Endothelial cell of umbilical vein (primary cell): Measurements from ENCODE around the gene SLC37A1. TPM values are rescaled to one million over a fixed set of nuclear protein-coding genes. Genes with fewer than 3 reads are reported as not detected.

Experiments used
- BruUV-seq: library from RNA; stranded (reverse); fragments of 400-500 nt; replicated peaks from 2 replicates; lab custom pipeline; 2021; lab: Mats Ljungman, UMichigan
- CTCF ChIA-PET: fragments of 300-600, 350-600 bp; sonication (Branson Sonifier 250); formaldehyde crosslinking; loops from one replicate; lab custom pipeline; 2021; ENCODE audit warnings: antibody characterized with exemption, inconsistent platforms; lab: Charles Lee
- POLR2A ChIA-PET: fragments of 300-600, 350-600 bp; sonication (Branson Sonifier 250); formaldehyde crosslinking; loops from one replicate; lab custom pipeline; 2021; ENCODE audit warnings: antibody characterized with exemption, inconsistent platforms; lab: Charles Lee
- DNase-seq: peaks from one replicate; pipeline ENCODE4 v3.0.0-alpha.2; 2011; ENCODE audit warnings: low read depth, low spot score
- FAIRE-seq: peaks from 2 replicates; lab custom pipeline; 2011; peaks lifted over from hg19 to GRCh38; lab: Jason Lieb, UNC
- H2AFZ ChIP-seq: 2 replicates; pipeline ENCODE4 v1.6.0; 2012; ENCODE audit warnings: low read depth, low read length, control low read depth, inconsistent platforms
- H3K27ac ChIP-seq: 2 replicates; pipeline ENCODE4 v1.5.1; 2011; ENCODE audit warnings: low read depth, mild to moderate bottlenecking, control low read depth, low read length, moderate library complexity; ENCODE audit not compliant: insufficient read depth
- H3K27me3 ChIP-seq, 2 experiments: 2 replicates each; pipeline versions ENCODE4 v1.6.0 to v1.6.1; 2011; ENCODE audit warnings: low read length in 2 of 2, mixed read lengths in 1 of 2; ENCODE audit not compliant: control insufficient read depth in 2 of 2, insufficient read depth in 2 of 2
- H3K36me3 ChIP-seq, 2 experiments: 2 replicates in 1 of 2; 3 replicates in 1 of 2; pipeline ENCODE4 v1.5.1; 2011; ENCODE audit warnings: low read length in 2 of 2, mild to moderate bottlenecking in 1 of 2, moderate library complexity in 1 of 2; ENCODE audit not compliant: control insufficient read depth in 2 of 2, insufficient read depth in 2 of 2; ENCODE audit errors: extremely low read depth in 1 of 2
- H3K4me1 ChIP-seq: 3 replicates; pipeline ENCODE4 v1.5.1; 2011; ENCODE audit warnings: mild to moderate bottlenecking, low read length; ENCODE audit not compliant: control insufficient read depth, insufficient read depth; ENCODE audit errors: extremely low read depth
- H3K4me2 ChIP-seq: 2 replicates; pipeline ENCODE4 v1.6.1; 2011; ENCODE audit warnings: low read length, control low read depth, mixed read lengths; ENCODE audit not compliant: insufficient read depth
- H3K4me3 ChIP-seq, 3 experiments: fragments of 200-600 bp in 1 of 3; sonication (generic), shearing (Covaris generic) in 1 of 3; replicated peaks in 1 of 3; 2 replicates each; pipeline ENCODE4 v1.5.1; 2011 to 2016; ENCODE audit warnings: control low read depth in 3 of 3, low read length in 3 of 3, mild to moderate bottlenecking in 2 of 3, inconsistent platforms in 1 of 3, low read depth in 1 of 3, moderate library complexity in 1 of 3; ENCODE audit not compliant: insufficient read depth in 1 of 3
- H3K79me2 ChIP-seq: 2 replicates; pipeline ENCODE4 v1.6.0; 2012; ENCODE audit warnings: low read length, inconsistent platforms; ENCODE audit not compliant: control insufficient read depth, insufficient read depth
- H3K9ac ChIP-seq: replicated peaks from 2 replicates; pipeline ENCODE3; 2011; ENCODE audit warnings: low read length, control low read depth; ENCODE audit not compliant: insufficient read depth; ENCODE audit errors: extremely low read depth
- H3K9me1 ChIP-seq: replicated peaks from 3 replicates; pipeline ENCODE4 v1.6.0; 2011; ENCODE audit warnings: mild to moderate bottlenecking, low read length; ENCODE audit not compliant: control insufficient read depth, insufficient read depth; ENCODE audit errors: extremely low read depth
- H3K9me3 ChIP-seq: replicated peaks from 2 replicates; pipeline ENCODE4 v1.5.1; 2012; ENCODE audit warnings: low read length, inconsistent platforms; ENCODE audit not compliant: control insufficient read depth, insufficient read depth
- H4K20me1 ChIP-seq: replicated peaks from 2 replicates; pipeline ENCODE3; 2011; ENCODE audit warnings: mild to moderate bottlenecking, low read length; ENCODE audit not compliant: control insufficient read depth, insufficient read depth; ENCODE audit errors: extremely low read depth
- EZH2 ChIP-seq: IDR thresholded peaks from 2 replicates; pipeline ENCODE4 v1.6.1; 2012; ENCODE audit warnings: borderline replicate concordance, low read depth, mild to moderate bottlenecking, moderate library complexity, low read length, inconsistent platforms; ENCODE audit not compliant: severe bottlenecking
- FOS ChIP-seq: IDR thresholded peaks from 2 replicates; pipeline ENCODE4 v1.6.1; 2011; ENCODE audit warnings: mild to moderate bottlenecking, low read length, moderate library complexity, borderline replicate concordance; ENCODE audit not compliant: insufficient read depth
- GATA2 ChIP-seq: IDR thresholded peaks from 2 replicates; pipeline ENCODE4 v1.7.0; 2011; ENCODE audit warnings: low read depth, mild to moderate bottlenecking, moderate library complexity, mixed read lengths, low read length; ENCODE audit not compliant: insufficient read length, insufficient read depth
- JUN ChIP-seq: IDR thresholded peaks from 2 replicates; pipeline ENCODE4 v1.6.1; 2011; ENCODE audit warnings: borderline replicate concordance, low read depth; ENCODE audit not compliant: insufficient read length, insufficient read depth
- MYC ChIP-seq: IDR thresholded peaks from one replicate; pipeline ENCODE4 v1.6.1; 2011; ENCODE audit warnings: mild to moderate bottlenecking, low read depth, low read length
- POLR2A ChIP-seq: IDR thresholded peaks from 2 replicates; pipeline ENCODE4 v1.6.1; 2012; ENCODE audit warnings: low read depth, mild to moderate bottlenecking, control low read depth, low read length
- POLR2AphosphoS5 ChIP-seq: IDR thresholded peaks from 2 replicates; pipeline ENCODE4 v1.6.1; 2012; ENCODE audit warnings: low read depth, mild to moderate bottlenecking, control low read depth, low read length, moderate library complexity; ENCODE audit not compliant: insufficient read depth
- dilution Hi-C: fragments of 300-500 bp; cut with MboI; formaldehyde crosslinking; loops from one replicate; pipeline ENCODE4 v1.15.0; 2019; ENCODE audit warnings: low sequenced_read_pairs; ENCODE audit not compliant: extremely low pct_ligation_motif_present
- intact Hi-C: fragments of 100-400 bp; cut with micrococcal nuclease; formaldehyde crosslinking; loops from one replicate; pipeline ENCODE4 v1.10.0; 2022
- polyA plus RNA-seq, 4 experiments: library from polyadenylated mRNA; depleted of rRNA in 3 of 4; stranded (reverse) in 3 of 4; unstranded in 1 of 4; fragments of >200 nt; gene quantifications; 2 replicates each; pipeline versions ENCODE4 v1.2.1 to v1.2.3, GENCODE V29; 2011 to 2012; ENCODE audit warnings: missing spikeins in 1 of 4
- total RNA-seq: library from RNA; stranded (reverse); gene quantifications from 2 replicates; pipeline ENCODE4 v1.2.3, GENCODE V29; 2021
- TF ChIP-seq, protein P1 (sequence below), 2 donors: IDR thresholded peaks; 1 replicate in 1 of 2; 2 replicates in 1 of 2; pipeline ENCODE4 v1.5.1; 2011; ENCODE audit warnings: low read length in 2 of 2, mild to moderate bottlenecking in 2 of 2, moderate library complexity in 2 of 2, control low read depth in 1 of 2, inconsistent platforms in 1 of 2, low read depth in 1 of 2; ENCODE audit not compliant: insufficient read depth in 1 of 2; ENCODE audit errors: extremely low read depth in 1 of 2
- TF ChIP-seq, protein P2 (sequence below): IDR thresholded peaks from 2 replicates; pipeline ENCODE4 v1.6.1; 2011; ENCODE audit not compliant: insufficient read depth, insufficient read length

The SLC37A1 gene
- total and polyA plus RNA-seq, 2 donors (not counting 3 experiments of a cell fraction or from before 2014, with no cell fraction given): 4.7 to 7.6 TPM

DNA sequence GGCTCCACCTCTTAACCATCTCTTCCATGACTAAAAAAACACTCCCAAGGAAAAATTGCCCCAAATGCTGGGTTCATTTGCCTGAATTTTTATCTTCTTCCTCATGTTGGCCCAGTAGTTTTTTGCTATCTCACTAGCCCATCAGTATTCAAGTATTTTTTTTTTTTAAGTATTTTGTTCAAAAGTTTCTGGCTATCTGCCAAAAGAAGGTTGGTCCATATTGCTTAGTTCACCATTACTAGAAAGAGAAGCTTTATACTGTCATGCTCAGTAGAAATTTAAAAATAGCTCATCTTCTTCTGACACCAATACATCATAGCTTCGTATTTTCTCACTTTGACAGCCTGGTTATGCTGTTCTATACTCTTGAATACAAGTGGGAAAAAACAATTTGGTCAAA lies 98.7 kb downstream of the SLC37A1 start:
- ChIA-PET POLR2A (no interaction called here), CTCF (no interaction called here)
- FAIRE-seq: no peak
- Histone ChIP-seq H4K20me1 (no peaks in the 10 kb centered on the region), H3K4me2 (no peak overlapping the region), H3K27me3 (peaks cover 1 to 7% of the 10 kb centered on the region in 2 experiments), H3K4me3 (no peak overlapping the region), H3K9ac (no peak overlapping the region), H3K79me2 (no peaks in the 10 kb centered on the region), H2AFZ (no peak overlapping the region), H3K9me1 (no peaks in the 10 kb centered on the region), H3K9me3 (no peaks in the 10 kb centered on the region), H3K36me3 (no peaks in the 10 kb centered on the region), H3K4me1 (no peaks in the 10 kb centered on the region), H3K27ac (no peak overlapping the region)
- intact Hi-C loops: no loop called here
- TF ChIP-seq GATA2 (no peak), FOS (no peak), EZH2 (no peak), MYC (no peak), POLR2A (no peak), POLR2AphosphoS5 (no peak), JUN (no peak)
- TF ChIP-seq, protein P1, sequence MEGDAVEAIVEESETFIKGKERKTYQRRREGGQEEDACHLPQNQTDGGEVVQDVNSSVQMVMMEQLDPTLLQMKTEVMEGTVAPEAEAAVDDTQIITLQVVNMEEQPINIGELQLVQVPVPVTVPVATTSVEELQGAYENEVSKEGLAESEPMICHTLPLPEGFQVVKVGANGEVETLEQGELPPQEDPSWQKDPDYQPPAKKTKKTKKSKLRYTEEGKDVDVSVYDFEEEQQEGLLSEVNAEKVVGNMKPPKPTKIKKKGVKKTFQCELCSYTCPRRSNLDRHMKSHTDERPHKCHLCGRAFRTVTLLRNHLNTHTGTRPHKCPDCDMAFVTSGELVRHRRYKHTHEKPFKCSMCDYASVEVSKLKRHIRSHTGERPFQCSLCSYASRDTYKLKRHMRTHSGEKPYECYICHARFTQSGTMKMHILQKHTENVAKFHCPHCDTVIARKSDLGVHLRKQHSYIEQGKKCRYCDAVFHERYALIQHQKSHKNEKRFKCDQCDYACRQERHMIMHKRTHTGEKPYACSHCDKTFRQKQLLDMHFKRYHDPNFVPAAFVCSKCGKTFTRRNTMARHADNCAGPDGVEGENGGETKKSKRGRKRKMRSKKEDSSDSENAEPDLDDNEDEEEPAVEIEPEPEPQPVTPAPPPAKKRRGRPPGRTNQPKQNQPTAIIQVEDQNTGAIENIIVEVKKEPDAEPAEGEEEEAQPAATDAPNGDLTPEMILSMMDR (IDR thresholded peaks at IDR 0.05; ENCODE audit: extremely low read depth in 1 of 2, insufficient read depth in 1 of 2, low read depth in 1 of 2, low read length in 2 of 2): no peak
- TF ChIP-seq, protein P2, sequence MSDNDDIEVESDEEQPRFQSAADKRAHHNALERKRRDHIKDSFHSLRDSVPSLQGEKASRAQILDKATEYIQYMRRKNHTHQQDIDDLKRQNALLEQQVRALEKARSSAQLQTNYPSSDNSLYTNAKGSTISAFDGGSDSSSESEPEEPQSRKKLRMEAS: no peak
- BruUV-seq: no TSS peak
- no peak for DNase-seq
- dilution Hi-C loops: no loop called here
